Liver (tissue), 9 donors: ENCODE results near the gene PDILT. TPM values are rescaled to one million over a fixed set of nuclear protein-coding genes. Genes with fewer than 3 reads are reported as not detected.

Experiments used
- DNase-seq: peaks from one replicate; pipeline ENCODE4 v3.0.0-alpha.2; 2017; ENCODE audit warnings: low spot score
- H3K27ac ChIP-seq, 2 donors: one replicate each; pipeline ENCODE4 v1.7.0; 2013; ENCODE audit warnings: inconsistent platforms in 2 of 2, low read length in 2 of 2, control low read depth in 1 of 2, low read depth in 1 of 2, mild to moderate bottlenecking in 1 of 2
- H3K27me3 ChIP-seq, 4 donors: one replicate each; pipeline versions ENCODE4 v1.6.1 to v1.7.0; 2013; ENCODE audit warnings: low read length in 3 of 4, inconsistent platforms in 1 of 4, mild to moderate bottlenecking in 1 of 4, moderate library complexity in 1 of 4; ENCODE audit not compliant: control insufficient read depth in 4 of 4, insufficient read depth in 4 of 4
- H3K36me3 ChIP-seq, 4 donors: one replicate each; pipeline versions ENCODE4 v1.6.1 to v1.7.0; 2013; ENCODE audit warnings: low read length in 3 of 4, mild to moderate bottlenecking in 3 of 4, low read depth in 1 of 4, moderate library complexity in 1 of 4; ENCODE audit not compliant: control insufficient read depth in 4 of 4, insufficient read depth in 3 of 4
- H3K4me1 ChIP-seq, 4 donors: one replicate each; pipeline versions ENCODE4 v1.6.1 to v1.7.0; 2013; ENCODE audit warnings: low read length in 3 of 4, mild to moderate bottlenecking in 3 of 4, moderate library complexity in 1 of 4; ENCODE audit not compliant: control insufficient read depth in 4 of 4, insufficient read depth in 4 of 4
- H3K4me3 ChIP-seq, 3 donors: one replicate each; pipeline versions ENCODE4 v1.6.1 to v1.7.0; 2013; ENCODE audit warnings: low read length in 3 of 3, control low read depth in 1 of 3, low read depth in 1 of 3, mild to moderate bottlenecking in 1 of 3
- H3K9ac ChIP-seq, 2 donors: one replicate each; pipeline ENCODE4 v1.7.0; 2013; ENCODE audit warnings: low read length in 2 of 2, mild to moderate bottlenecking in 2 of 2, moderate library complexity in 2 of 2, control low read depth in 1 of 2, low read depth in 1 of 2
- H3K9me3 ChIP-seq, 4 donors: one replicate each; pipeline versions ENCODE4 v1.6.1 to v1.7.0; 2013; ENCODE audit warnings: low read length in 3 of 4; ENCODE audit not compliant: control insufficient read depth in 4 of 4
- CTCF ChIP-seq: fragments of 150-350 bp; IDR thresholded peaks from 2 replicates; pipeline ENCODE4 v1.5.1; 2017; ENCODE audit warnings: improper control_type of control experiment, low read depth, low read length; ENCODE audit not compliant: missing input control
- EGR1 ChIP-seq, 2 donors: IDR thresholded peaks; 2 replicates each; pipeline ENCODE4 v1.6.1; 2016 to 2018; ENCODE audit warnings: antibody characterized with exemption in 2 of 2, low read depth in 2 of 2
- FOXA1 ChIP-seq: IDR thresholded peaks from 2 replicates; pipeline ENCODE4 v1.6.1; 2016; ENCODE audit warnings: antibody characterized with exemption
- FOXA2 ChIP-seq: IDR thresholded peaks from 2 replicates; pipeline ENCODE4 v1.6.1; 2016; ENCODE audit warnings: antibody characterized with exemption
- HNF4A ChIP-seq, 2 donors: conservative IDR thresholded peaks; 2 replicates each; pipeline ENCODE4 v1.6.1; 2016; ENCODE audit warnings: antibody characterized with exemption in 2 of 2, mild to moderate bottlenecking in 2 of 2
- HNF4G ChIP-seq: IDR thresholded peaks from 2 replicates; pipeline ENCODE4 v1.6.1; 2016; ENCODE audit warnings: antibody characterized with exemption
- JUND ChIP-seq, 2 donors: IDR thresholded peaks; 2 replicates each; pipeline ENCODE4 v1.6.1; 2016; ENCODE audit warnings: antibody characterized with exemption in 2 of 2
- NR2F2 ChIP-seq: IDR thresholded peaks from 2 replicates; pipeline ENCODE4 v1.6.1; 2016; ENCODE audit warnings: antibody characterized with exemption
- RAD21 ChIP-seq, 2 donors: IDR thresholded peaks; 2 replicates each; pipeline ENCODE4 v1.6.1; 2016; ENCODE audit warnings: antibody characterized with exemption in 2 of 2, mild to moderate bottlenecking in 2 of 2
- REST ChIP-seq: IDR thresholded peaks from 2 replicates; pipeline ENCODE4 v1.6.1; 2016; ENCODE audit warnings: antibody characterized with exemption, mild to moderate bottlenecking
- RXRA ChIP-seq, 2 donors: IDR thresholded peaks; 2 replicates each; pipeline ENCODE4 v1.6.1; 2017 to 2018; ENCODE audit warnings: antibody characterized with exemption in 2 of 2, mild to moderate bottlenecking in 1 of 2
- YY1 ChIP-seq: IDR thresholded peaks from 2 replicates; pipeline ENCODE4 v1.6.1; 2016; ENCODE audit warnings: antibody characterized with exemption, mild to moderate bottlenecking
- ZBTB33 ChIP-seq: IDR thresholded peaks from 2 replicates; pipeline ENCODE4 v1.6.1; 2016; ENCODE audit warnings: antibody characterized with exemption
- WGBS: extraction: QIAGEN DNeasy Blood & Tissue Kit; methylation state at CpG from one replicate; pipeline ENCODE4 v1.1.7; 2013; 5-methylcytosine and 5-hydroxymethylcytosine counted together
- polyA plus RNA-seq, 2 donors: library from polyadenylated mRNA; stranded (reverse) in 1 of 2; unstranded in 1 of 2; fragments of 200-250 nt in 1 of 2; fragments of >200 nt in 1 of 2; fragmentation: Nextera tagmentation in 1 of 2; extraction: Ambion mirVana in 1 of 2; gene quantifications; one replicate each; pipeline versions ENCODE4 v1.2.1 to v1.2.3, GENCODE V29; 2013 to 2015
- total RNA-seq, 2 donors: library from RNA; depleted of rRNA; stranded (reverse); fragments of >200 nt; gene quantifications; one replicate each; pipeline ENCODE4 v1.2.3, GENCODE V29; 2014
- donor health status: healthy.
- donor health status: healthy.
- donor health status: healthy.
- donor health status: healthy.
- donor health status: healthy.

PDILT gene
- total and polyA plus RNA-seq, 4 donors = not detected

DNA sequence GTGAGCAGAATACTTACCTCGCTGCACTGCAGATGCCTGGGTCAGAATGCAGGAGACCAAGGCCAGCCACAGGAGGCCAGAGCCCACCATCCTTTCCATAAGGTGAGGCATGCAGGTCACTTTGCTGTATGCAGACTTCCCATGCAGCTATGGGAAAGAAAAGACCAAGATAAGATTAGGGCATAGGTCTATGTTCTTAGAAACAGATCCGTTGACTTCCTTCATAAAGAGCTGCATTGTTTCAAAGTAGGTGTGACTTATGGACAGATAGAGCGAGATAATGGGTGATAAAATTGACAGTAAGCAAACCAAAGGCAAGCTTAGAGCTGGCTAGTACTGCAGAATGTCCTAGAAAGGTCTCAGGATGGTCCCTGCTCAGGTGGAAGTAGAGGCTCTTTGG lies 78.2 kb downstream of the PDILT start:
- TF ChIP-seq ZBTB33 (no peak), JUND (IDR thresholded peaks at IDR 0.05) (no peak), EGR1 (IDR thresholded peaks at IDR 0.05; ENCODE audit: low read depth in 2 of 2) (no peak)
- Histone ChIP-seq H3K4me1 (no peaks in the 10 kb centered on the region), H3K27ac (no peak overlapping the region), H3K36me3 (no peaks in the 10 kb centered on the region), H3K9me3 (no peaks in the 10 kb centered on the region), H3K4me3 (no peak overlapping the region), H3K9ac (no peak overlapping the region), H3K27me3 (no peaks in the 10 kb centered on the region)
- 73% methylated on average over 3 of the region's 3 CpGs for WGBS
- no peak for DNase-seq

GRCh38 chr16:20325005-20325404 lies 79.5 kb downstream of the PDILT start:
- Histone ChIP-seq H3K9me3 (no peaks in the 10 kb centered on the region), H3K9ac (no peak overlapping the region), H3K36me3 (no peaks in the 10 kb centered on the region), H3K27me3 (no peaks in the 10 kb centered on the region), H3K27ac (no peak overlapping the region), H3K4me3 (no peak overlapping the region), H3K4me1 (no peaks in the 10 kb centered on the region)
- WGBS = 65% methylated on average over 3 of the region's 3 CpGs
- TF ChIP-seq JUND (IDR thresholded peaks at IDR 0.05) = no peak
- no peak for TF ChIP-seq HNF4A (conservative IDR thresholded peaks at IDR 0.05)
- TF ChIP-seq FOXA2 = no peak
- no peak for TF ChIP-seq HNF4G
- TF ChIP-seq CTCF = no peak
- TF ChIP-seq ZBTB33 = no peak
- no peak for TF ChIP-seq RAD21 (IDR thresholded peaks at IDR 0.05)
- no peak for DNase-seq

DNA sequence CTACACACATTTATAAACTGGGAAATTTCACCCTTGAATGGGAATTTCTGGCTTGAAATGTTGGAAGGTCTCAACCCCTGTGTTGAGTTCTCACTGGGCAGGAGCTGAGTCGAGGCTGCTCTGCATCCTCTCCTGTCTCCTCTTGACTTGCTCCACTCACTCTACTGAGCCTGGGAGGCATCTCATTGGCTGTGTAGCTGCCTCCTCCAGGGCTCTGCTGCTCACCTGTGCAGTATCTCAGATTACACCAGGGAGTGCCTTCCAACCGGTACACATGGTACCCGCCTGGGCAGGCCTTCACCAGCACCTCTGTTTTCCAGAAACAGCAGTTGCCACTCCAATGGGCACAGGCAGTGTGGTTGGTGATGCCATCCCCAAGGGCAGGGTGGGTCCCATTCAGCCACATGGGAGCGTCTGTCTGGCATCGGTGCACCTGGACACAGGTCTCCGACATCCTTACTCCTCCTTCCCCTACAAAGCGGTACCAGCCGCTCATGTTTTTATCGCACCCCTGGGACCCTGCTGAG lies 80.9 kb downstream of the PDILT start:
- TF ChIP-seq FOXA1 (no peak), NR2F2 (no peak), JUND (IDR thresholded peaks at IDR 0.05) (no peak), YY1 (no peak), RXRA (IDR thresholded peaks at IDR 0.05) (no peak), EGR1 (IDR thresholded peaks at IDR 0.05; ENCODE audit: low read depth in 2 of 2) (no peak), REST (no peak)
- Histone ChIP-seq H3K4me1 (no peaks in the 10 kb centered on the region), H3K27ac (no peak overlapping the region), H3K9ac (no peak overlapping the region), H3K4me3 (no peak overlapping the region), H3K27me3 (peaks cover 0 to 2% (median 0%) of the 10 kb centered on the region in 4 donors), H3K9me3 (no peaks in the 10 kb centered on the region), H3K36me3 (no peaks in the 10 kb centered on the region)
- 80% methylated on average over 9 of the region's 9 CpGs for WGBS
- no peak for DNase-seq
